Right hindlimb (tissue), 1 donor: ENCODE data around the gene PNKD.

Source experiments
- DNase-seq: peaks from one replicate; pipeline ENCODE4 v3.0.0-alpha.2; 2018

Gene PNKD

DNA sequence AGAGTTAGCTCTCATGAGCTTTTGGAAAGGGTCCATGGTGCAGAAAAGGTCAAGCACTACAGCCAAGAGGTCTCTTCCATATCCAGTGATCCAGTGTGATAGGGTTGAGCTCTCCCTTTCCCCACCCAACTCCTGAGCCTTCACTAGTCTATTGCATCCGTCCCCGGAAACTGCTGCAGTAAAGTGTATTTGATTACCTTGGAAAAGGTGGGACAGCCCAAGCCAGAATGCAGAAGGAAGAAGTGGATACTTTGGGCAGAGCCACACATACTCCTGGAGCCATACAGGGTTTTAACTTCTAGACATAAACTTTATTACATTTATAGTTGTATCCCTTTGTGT is 3.6 kb downstream of the PNKD start:
- DNase-seq: no peak

DNA sequence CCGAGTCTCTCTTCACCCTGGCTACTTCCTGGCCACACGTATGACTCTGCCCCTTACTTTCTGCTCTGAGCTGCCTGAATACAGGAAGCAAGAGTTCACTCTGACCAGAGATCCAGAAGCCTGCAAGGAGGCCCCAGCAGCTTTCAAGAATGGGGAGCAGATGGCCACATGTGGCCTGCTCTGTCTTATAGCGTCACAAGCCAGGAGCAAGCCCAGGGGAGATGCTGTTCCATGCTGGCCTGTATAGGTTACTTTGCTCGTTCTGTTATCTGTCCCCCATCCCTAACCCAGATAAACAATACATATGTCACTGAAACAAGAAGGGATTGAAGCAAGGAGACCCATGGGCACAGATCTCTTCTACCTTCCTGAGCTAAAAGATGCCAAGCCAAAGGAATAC is 4.3 kb downstream of the PNKD start:
- DNase-seq: no peak

- DNase-seq: no peak
These were observed 5.2 kb downstream of the PNKD start for GRCh38 chr2:218275371-218276072.

DNA sequence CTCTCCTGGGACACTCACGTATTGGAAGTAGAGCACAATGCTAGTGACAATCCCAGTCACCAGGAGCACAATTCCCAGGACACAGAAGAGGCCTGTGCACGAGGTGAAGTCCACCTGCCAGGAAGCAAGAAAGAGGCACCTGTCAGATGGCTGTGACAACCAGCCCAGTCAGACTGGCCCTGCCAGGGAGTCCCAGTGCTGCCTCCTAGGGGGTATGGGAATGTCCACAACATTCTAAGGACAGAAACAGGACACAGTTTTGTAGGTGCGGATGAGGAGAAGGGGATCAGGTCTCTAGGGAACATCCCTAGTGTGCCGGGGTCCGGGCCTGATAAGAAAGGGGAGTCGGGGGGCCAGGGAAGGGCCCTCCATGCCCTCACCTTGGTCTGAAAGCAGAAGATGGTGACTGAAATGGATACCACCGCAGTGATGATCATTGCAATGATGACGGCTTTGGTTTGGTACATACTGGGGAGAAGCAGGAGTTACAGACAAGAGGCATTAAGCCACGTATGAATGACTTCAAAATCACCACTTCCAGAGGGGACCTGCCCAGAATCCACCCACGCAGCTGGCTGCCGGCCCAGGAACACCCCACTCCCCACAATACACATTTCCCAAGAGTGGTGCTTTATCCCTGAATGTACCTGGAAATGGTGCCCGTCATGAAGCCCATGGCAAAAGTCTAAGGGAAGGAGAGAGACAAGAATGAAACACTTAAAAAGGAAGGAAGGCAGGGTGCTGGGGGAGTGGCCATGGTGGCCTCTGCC is 6.9 kb downstream of the PNKD start:
- no peak for DNase-seq

DNA sequence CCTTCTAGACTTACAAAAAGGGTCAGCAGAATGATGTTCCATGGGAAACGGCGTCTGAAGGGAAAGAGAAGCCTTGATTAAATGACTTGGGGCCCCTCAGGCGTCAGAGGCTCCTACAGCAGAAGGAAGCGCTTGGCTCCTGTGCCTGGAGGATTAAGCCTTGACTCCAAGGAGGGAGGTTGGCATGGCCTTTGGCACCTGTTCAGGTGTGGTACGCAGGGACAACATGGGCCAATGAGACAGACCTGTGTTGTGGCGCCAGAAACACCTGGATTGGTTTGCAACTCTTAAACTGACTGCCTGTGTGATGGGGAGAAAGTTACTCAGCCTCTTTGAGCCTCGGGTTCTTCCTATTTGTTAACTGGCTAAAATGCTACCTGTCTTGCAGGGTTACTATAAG is 7.6 kb downstream of the PNKD start:
- no peak for DNase-seq

- no peak for DNase-seq
These were observed 8.4 kb downstream of the PNKD start for GRCh38 chr2:218278531-218279360.

DNA sequence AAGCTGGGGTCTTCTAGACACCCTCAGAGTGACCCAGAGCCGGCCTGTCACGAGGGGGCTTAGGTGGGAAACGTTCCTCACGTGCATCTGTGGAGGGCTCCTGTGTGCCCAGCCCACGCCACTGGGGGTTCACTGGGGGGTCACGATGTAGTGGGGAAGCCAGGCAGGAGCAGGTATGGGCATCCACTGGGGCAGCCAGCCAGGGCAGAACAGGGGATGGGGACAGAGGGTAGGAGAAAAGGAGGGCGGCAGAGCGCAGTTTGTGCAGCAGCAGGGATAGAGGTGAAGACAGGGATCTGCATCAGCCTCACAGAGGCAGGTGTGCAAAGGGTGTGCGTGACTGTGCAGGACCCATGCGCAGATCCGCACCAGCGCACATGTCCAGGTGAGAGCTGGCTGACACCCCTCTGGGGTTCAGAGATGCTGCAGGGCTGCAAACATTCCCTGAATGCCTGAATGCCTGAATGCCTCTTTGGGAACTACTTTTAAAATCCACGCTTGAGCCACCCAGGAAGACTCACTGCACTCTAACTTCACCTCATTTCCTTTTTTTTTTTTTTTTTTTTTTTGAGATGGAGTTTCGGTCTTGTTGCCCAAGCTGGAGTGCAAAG is 10.0 kb downstream of the PNKD start:
- no peak for DNase-seq

DNA sequence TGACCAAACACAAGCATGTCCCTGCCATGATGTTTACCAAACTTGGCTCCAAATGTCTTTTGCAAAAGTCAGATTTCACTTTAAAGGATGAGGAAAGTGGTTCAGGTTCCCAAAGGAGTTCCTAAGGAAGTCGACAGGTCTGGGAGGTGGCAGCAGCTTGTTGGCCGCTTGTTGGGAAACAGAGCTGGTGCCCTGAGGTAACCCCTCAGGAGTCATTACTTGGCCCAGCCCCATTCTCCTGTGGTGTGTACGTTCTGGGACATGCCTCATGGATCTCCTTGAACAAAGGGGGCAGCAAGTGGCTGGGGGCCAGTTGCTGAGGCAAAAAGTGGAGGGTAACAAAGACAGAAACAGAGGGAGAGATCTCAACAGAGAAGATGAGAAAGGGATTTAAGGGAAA is 11.1 kb downstream of the PNKD start:
- no peak for DNase-seq

- DNase-seq: peak; percentile 63
These were observed 12.1 kb downstream of the PNKD start for GRCh38 chr2:218282173-218282991.

- no peak for DNase-seq
These were observed 13.9 kb downstream of the PNKD start for GRCh38 chr2:218284106-218284811.

DNA sequence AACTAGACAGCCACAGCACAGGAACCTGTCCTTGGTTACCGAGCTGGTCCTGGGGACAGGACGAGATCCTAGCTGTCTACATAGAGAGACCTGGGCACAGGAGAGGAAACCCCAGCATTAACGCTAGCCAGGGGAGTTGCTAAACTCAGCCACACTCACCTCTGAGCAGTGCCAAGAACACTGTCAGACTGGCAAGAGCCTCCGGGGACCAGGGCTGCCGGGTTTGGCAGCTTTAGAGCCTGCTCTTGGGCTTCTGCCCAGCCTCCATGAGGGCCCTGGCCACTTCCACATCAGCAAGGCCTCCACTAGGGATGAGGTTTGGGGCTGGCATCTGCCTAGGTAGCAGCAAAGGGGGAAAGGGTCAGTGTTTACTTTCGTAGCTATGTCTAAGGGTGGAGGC is 15.3 kb downstream of the PNKD start:
- peak; percentile 51 for DNase-seq

- DNase-seq: peak; percentile 95
These were observed 16.5 kb downstream of the PNKD start for GRCh38 chr2:218286570-218287459.

DNA sequence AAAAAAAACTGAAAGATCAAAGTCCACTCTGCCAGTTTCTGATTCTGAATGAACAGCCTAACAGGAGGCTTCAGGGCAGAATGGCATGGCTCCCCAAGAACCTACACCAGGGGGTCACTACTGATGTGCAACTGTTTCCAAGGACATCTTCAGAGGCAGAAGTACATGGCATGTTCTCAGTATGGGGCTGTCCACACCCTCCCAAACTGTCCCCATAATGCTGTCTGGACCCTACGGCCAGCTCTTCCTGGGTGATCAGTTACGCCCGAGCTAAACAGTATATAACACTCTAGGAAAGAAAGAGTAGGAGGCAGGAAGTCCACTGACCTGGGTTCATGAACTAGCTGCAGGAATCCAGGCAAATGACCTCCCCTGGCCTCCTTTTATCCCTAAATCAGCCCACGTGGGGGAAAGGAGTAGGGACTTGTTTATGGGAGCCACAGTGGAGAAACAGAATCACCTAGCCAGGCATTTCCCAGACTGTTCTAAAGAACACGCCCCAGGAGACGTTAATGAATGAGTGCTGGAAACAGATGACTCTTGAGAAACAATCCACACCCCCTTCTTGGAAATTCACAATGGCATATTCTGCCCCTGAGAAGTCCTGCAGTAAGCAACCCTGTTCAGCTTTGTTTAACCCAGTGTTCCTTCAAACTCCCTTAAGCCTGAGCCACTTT is 19.5 kb downstream of the PNKD start:
- no peak for DNase-seq

DNA sequence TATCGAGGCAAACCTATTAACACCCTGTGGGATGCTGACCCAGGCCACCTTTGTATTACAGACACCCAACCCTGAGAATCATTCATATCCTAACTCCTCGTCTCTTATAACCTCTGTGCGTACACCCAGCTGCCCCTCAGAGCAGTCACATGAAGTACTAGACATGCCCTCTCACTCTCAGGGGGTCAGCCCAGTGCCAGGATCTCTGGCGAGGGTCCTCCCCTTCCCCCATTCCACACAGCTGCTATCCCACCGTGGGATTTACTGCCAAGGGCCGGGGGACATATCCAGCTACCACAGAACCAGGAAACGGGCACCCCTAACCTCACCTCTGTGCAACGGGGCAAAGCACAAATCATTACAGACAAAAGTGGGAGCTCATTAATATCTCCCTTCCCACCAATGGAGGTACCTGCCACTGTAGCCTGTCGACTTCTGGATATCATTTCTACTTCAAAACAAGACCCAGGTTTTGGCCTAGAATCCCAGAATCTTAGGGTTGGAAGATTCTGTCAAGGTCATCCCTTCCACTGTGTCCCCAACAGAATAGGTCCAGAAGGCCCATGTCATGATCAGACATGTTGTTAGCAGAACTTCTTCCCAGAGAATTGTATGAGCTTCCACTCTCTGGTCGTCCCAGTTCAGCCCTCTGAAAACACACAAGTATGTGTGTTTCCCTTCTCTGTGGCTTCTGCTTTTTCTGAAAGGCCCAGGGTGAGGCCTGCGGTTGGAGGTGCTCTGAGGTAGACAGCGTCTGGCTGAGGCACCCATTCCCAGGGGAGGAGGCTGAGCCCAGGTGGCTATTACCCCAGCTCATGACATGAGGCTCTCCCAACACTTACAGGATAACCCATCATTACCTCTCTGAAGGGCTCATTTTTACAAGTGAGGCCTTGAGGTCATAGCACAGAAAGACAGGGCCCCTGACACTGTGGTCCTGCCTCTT is 20.3 kb downstream of the PNKD start:
- no peak for DNase-seq

DNA sequence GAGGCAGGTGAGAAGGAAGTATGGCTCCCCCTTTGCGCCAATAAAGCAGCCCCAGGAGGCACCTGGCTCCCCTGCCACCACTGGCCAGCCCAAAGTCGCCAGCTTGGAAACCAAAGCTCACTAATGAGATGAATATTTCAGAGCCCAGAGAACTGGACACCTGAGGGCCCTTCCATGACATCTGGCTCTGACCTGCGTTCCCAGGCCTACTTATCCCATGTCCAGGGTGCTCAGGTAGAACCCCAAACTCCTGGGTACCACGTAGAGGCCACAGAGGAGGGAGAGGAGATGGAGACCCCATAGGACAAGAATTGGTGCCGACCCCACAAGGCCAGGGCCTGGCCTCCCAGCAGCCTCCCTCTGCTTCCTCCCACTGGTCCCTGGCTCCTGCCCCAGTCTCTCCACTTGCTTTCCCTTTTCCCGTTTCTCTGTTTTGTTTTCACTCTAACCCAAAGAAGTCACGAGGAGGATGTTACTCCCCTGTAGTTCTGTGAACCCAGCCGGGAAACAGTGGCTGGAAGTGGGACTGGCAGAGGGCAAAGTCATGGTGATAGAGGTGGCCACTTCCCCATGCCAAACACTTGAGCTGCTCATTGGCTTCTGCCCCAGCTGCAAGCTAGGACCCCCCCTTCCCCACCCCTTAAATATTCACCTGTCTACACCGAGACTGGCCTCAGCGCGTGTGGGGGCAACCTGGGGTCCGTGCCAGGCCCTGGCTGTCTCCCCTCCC is 21.2 kb downstream of the PNKD start:
- peak; percentile 31 for DNase-seq

GRCh38 chr2:218292048-218293014 is 22.0 kb downstream of the PNKD start, which contains the start of gene TMBIM1:
Gene TMBIM1 (minus strand): TSS chr2:218292503. CDS start chr2:218282141, 10,362 bp downstream.
- DNase-seq: peak; percentile 88
